Measurements from ENCODE around the gene FCER2. TPM values are rescaled to one million over a fixed set of nuclear protein-coding genes. Genes with fewer than 3 reads are reported as not detected.
A peak's percentile ranks its signal among the peaks of the same experiment; 100 is the strongest.
"Not testable (repeated sequence)": the region's sequence is repeated elsewhere in the genome, so short reads cannot be mapped to it uniquely, and the experiment has no call there.

FCER2 gene
- 0.67 TPM for total RNA-seq
- long read RNA-seq = 0 reads

- DNase-seq (ENCODE audit: low spot score) = no peak
These were observed at the start of gene FCER2 for GRCh38 chr19:7701654-7702457. TSS of gene FCER2 (minus strand) at chr19:7702131. CDS start at chr19:7699760, 2,371 bp downstream.

DNA sequence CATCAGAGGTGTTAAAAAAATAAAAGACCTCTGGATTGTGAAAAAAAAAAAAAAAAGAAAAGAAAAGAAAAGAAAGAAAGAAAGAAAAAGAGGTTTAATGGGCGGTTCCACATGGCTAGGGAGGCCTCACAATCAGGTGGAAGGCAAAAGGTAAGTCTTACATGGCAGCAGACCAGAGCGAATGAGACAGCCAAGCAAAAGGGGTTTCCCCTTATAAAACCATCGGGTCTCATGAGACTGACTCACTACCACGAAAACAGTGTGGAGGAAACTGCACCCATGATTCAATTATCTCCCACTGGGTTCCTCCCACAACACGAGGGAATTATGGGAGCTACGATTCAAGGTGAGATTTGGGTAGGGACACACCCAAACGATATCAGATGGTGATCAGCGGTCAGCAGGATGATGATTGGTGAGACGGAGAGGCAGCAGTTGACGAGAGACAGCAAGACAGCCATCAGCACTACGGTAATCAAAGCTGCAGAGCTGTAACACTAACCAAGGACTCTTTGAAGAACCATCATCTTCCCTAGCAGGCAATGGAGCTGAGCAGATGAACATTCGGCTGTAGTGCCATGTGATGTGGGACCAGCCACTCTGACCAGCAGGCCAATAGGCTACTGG lies 49.3 kb upstream of the FCER2 start:
- DNase-seq (ENCODE audit: low spot score) = no peak

DNA sequence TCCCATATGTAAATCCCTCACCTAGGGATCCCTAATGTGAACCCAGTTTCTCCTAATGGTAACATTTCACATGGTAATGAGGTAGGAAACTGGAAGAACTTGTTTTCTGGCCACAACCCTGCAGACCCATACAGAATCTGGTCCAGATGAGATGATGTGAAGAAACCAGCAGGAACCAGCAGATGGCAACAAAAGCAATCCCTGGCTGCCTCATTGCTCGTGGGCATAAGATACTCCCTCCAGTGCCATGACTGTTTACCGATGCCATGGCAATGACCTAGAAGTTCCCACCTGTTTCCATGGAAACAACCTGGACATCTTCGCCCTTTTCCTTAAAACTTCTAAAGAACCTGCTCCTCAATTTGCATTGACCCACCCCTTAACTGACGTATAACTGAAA lies 46.8 kb upstream of the FCER2 start:
- no peak for DNase-seq (ENCODE audit: low spot score)

DNA sequence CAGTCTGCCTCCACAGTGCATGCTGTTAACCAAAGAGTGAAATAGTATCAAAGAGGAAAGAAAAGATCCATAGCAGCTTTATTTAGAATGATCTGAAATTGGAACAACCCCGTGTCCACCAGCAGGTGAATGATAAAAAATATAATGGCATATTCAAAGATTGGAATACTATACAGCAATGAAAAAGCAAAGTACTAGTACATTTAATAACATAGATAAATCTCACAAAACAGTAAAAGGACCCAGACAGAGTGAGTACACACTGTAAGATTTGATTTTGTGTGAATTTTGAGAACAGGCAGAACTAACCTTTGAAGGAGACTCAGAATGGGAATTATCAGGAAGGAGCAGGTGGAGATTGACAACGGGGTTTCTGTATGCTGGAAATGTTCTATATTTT lies 46.2 kb upstream of the FCER2 start:
- DNase-seq (ENCODE audit: low spot score) = no peak

DNA sequence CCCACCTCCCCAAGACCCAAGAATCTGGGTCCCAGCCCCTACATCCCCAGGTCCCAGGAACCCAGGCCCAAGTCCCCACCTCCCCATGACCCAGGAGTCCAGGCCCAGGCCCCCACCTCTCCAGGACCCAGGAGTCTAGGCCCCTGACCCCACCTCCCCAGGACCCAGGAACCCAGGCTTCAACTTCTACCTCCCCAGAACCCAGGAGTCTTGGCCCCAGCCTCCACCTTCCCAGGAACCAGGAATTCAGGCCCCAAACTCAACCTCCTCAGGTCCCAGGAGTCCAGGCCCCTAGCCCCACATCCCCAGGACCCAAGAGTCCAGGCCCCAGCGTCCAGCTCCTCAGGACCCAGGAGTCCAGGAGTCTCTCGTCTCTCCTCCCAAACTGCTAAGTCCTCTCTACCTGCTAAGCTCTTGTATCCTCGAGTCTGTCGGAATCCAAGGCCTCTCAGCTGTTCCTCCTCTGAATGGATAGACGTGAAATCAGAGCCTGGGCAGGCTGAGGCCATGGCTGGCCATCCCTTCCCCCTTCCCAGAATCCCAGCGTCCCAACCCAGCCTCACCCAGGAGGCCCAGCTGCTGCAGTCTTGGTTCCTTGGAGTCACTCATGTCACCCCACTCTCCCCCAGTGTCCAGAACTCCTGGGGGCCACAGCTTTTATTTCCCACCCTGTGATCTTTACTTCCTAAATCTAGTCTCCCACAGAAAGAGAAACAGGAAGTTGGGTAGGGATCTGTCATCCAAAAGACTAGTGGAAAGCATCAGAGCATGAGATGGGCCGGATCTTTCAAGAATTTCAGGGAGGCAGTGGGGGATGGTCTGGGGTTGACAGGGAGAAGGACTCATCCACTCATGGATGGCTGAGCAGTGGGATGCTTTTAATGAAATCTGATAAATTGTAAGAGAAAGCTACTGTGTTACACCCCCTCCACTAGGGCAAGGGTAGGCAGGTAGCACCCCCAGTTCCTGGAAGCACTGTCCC lies 45.3 kb upstream of the FCER2 start, which contains the start of gene CD209:
Gene CD209, minus strand, starts transcription at position 632 of the 982 bp plus-strand sequence. Its CDS starts 23 bp downstream, at position 609.
- DNase-seq (ENCODE audit: low spot score) = peak; percentile 64

GRCh38 chr19:7746306-7746705 lies 44.4 kb upstream of the FCER2 start:
- DNase-seq (ENCODE audit: low spot score) = not testable (repeated sequence)

GRCh38 chr19:7744871-7745650 lies 43.1 kb upstream of the FCER2 start:
- DNase-seq (ENCODE audit: low spot score) = peak; percentile 68

GRCh38 chr19:7744199-7744786 lies 42.4 kb upstream of the FCER2 start:
- peak; percentile 43 for DNase-seq (ENCODE audit: low spot score)

GRCh38 chr19:7743425-7743841 lies 41.5 kb upstream of the FCER2 start:
- DNase-seq (ENCODE audit: low spot score) = peak; percentile 57

DNA sequence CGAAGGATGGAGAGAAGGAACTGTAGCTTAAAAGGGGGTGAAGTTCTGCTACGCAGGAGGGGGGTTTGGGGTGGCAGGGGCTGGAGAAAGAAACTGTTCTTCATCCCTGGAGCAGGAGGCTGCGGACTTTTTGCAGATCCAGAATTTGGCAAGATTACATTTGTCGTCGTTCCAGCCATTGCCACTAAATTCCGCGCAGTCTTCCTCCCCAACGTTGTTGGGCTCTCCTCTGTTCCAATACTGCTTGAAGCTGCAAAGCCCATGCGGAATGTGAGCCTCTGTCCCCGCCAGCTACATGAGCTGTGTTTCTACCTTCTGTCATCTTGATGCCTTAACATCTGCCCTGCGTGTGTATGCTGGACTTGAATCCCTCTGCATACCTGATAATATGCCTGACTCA lies 41.1 kb upstream of the FCER2 start:
- DNase-seq (ENCODE audit: low spot score) = peak; percentile 45

GRCh38 chr19:7742575-7742974 lies 40.6 kb upstream of the FCER2 start:
- peak; percentile 55 for DNase-seq (ENCODE audit: low spot score)

DNA sequence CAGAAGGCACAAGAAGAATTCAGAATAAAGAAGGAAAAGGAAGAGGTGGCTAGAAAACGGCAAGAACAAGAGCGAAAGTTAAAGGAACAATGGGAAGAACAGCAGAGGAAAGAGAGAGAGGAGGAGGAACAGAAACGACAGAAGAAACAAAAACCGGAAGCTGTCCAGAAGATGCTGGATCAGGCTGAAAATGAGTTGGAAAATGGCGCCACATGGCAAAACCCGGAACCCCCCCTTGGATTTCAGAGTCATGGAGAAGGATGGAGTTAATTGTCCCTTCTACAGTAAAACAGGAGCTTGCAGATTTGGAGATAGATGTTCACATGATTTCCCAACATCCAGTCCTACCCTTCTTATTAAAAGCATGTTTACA lies 38.7 kb upstream of the FCER2 start:
- DNase-seq (ENCODE audit: low spot score) = peak; percentile 8

DNA sequence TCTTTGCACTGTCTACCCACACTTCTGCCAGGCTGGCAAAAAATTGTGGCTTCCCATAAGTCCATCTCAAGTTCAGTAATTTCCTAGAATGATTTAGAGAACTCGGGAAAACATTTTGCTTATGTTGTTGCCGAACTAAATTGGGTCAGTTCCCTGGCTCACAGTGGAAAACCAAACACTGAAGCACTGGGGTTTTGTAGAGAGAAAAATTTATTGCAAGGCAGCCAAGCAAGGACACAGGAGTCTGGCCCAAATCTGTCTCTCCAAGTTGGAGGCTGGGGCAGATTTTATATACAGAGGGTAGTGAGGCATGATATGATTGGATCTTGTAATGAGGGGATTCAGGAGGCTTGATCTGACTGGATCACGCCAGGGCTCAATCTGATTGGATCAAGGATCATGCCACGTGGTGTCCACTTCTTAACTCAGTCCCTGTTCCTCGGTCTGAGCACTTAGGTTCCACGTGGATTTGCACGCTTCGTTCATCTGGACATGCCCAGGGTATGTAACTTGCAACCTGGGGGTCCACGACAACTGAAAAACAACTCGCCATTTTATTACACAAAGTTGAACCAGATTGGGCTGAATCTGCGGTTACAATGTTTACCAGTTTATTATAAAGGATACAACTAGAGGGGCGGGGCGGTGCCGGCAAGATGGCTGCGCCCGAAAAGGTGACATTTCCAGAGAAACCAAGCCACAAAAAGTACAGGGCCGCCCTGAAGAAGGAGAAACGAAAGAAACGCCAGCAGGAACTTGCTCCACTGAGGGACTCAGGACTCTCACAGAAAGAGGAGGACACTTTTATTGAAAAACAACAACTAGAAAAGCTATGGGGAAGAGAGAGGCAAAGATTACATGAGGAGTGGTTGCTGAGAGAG lies 38.1 kb upstream of the FCER2 start:
- peak; percentile 68 for DNase-seq (ENCODE audit: low spot score)

DNA sequence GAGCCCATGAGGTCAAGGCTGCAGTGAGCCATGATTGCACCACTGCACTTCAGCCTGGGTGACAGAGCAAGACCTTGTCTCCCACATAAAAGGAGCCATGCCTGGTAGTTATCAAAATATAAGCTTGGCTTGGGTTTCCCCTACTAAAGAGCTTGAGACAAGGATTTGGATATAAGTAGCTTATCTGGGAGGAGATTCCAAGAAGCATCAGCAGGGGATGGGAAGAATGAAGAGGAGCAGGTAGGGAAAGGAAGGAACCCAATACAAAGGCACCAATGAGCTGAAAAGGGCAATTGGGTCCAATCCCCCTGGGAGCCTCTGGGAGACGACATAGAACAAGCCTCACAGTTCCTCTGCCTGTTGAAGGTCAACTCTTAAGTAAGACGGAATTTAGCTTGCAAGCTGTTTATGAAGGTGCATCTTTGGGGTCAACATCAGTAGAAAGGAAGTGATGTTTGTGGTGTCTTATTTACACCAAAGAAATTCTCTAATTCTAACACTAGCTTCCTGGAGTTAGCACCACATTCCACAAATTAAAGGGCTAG lies 37.4 kb upstream of the FCER2 start:
- DNase-seq (ENCODE audit: low spot score) = no peak

- DNase-seq (ENCODE audit: low spot score) = peak; percentile 49
These were observed 36.1 kb upstream of the FCER2 start for GRCh38 chr19:7738023-7738422.

DNA sequence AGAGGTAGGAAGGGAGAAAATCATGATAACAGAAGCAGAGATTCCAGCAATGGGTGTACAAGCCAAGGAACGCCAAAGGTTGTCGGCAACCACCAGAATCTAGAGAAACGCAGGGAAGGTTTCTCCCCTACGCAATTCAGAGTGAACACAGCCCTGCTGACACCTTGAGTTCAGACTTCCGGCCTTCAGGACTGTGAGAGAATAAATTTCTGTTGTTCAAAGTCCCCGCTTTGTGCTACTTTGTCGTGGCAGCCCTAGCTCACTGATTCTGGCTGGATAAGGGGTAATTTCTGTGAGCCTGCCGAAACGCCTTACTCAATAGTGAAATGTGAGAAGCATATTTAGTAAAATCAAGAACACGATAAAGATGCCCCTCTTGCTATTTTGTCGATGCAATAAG lies 35.3 kb upstream of the FCER2 start:
- peak; percentile 35 for DNase-seq (ENCODE audit: low spot score)

GRCh38 chr19:7736148-7736547 lies 34.2 kb upstream of the FCER2 start:
- no peak for DNase-seq (ENCODE audit: low spot score)

DNA sequence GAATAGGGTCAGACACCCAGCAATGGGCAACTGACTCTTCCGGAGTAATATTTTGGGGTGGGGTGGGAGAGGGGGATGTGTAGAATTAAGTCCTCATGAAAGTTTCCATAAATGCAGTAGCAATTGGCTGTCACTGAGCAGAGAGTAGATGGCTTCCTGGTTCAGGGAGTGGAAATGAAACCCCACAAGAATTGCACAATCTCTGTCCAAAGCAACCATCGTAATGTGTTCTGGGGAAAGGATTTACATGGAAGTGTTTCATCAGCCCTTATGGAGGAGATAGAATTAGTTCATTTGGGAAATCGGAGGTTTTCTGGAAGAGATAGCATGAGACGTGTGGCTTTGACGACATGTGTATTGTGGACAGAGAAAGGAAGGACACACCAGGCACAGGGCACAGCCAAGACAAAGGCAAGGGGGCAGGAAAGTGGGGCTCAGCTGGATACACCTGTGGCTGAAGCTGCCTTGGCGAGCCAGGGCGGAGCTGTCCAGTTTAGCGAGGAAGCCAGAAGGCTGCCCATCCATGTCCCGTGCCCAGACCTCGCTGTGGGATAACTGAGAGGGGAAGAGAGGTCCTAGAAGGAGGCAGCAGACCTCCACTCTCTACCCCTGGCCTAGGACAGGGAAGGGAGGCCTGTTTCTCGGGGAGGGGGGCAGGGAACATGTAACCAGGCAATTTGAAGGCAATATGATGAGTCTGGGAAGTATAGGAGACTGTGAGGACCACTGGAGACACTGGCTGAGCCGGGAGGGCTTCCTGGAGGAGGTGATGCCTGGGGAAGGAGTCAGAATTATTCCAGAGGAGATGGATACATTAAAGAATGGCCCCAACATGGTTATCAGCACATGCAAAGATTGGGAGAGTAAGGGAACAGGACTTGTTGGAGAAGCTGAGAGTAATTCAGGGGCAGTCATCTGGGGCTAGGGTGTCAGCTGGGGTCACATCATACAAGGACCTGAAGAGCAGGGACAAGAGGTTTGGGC lies 32.6 kb upstream of the FCER2 start:
- no peak for DNase-seq (ENCODE audit: low spot score)

All from mesenteric fat pad (tissue), 1 donor.